GM19455 (cell line): Measurements from ENCODE around the gene BCKDHB.
"Not testable (repeated sequence)": the region's sequence is repeated elsewhere in the genome, so short reads cannot be mapped to it uniquely, and the experiment has no call there.

Experiments
- ATAC-seq: cut with Tn5 transposase; IDR thresholded peaks from one replicate; pipeline ENCODE4 v1.9.1; 2021; ENCODE audit not compliant: unreplicated experiment

Gene BCKDHB

DNA sequence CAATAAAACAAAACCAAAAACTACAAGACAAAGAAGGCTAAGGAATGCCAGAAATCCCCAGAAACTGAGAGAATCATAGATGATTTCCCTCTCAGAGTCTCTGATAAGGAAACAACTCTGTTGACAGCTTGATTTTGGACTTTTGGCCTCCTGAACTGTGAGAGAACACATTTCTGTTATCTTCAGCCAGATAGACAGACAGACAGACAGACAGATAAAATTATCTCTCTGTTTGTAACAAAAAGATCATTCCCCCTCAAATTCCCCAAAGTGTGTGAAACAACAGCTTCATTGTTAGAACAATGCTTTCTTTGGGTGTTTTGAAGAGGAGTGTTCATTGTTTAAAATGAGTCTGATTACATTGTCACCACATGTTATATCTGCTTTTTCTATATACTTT is 148.2 kb downstream of the BCKDHB start:
- no peak for ATAC-seq

GRCh38 chr6:80256691-80257090 is 150.2 kb downstream of the BCKDHB start:
- no peak for ATAC-seq

- ATAC-seq = no peak
Observed at GRCh38 chr6:80259118-80259517, 152.6 kb downstream of the BCKDHB start.

GRCh38 chr6:80263585-80263984 is 157.1 kb downstream of the BCKDHB start:
- no peak for ATAC-seq

DNA sequence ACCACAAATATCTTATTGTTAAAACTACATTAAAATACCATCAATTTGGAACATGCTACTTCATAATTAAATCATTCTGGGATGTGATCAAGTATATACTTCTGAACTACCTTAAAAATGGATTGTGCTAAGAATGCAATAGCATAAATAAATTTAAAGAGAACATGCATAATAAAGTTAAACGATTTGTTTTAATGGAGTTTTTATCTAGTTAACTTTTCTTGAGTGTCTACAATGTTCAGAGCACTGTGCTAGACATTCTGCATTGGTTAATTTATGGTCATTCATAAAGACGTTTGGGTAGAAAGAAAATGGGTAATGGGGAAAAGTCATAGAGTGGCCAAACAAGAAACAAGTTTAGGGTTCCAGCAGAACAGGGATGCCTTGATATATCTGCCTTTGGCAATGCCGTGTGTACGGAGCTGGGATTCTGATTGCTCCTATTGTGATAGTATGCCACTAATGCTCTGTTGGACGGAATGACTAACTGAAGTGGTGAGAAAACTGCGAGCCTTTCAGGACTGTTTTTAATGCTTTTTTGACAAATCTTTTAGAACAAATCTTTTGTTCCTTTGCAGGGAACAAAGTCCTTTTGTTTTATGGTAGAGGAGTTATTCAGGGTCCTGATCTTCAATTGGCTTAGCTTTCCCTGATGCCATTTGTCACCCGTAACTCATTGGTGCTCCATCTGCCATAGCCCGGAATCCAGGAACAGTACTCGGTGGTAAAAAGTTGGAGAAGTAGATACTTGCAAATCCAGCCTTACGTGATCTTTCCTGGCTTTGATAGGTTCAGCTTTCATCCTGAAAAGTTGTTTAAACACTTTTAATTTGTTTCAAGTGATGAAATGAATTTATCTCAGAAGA is 162.6 kb downstream of the BCKDHB start:
- ATAC-seq = no peak

GRCh38 chr6:80271074-80271473 is 164.6 kb downstream of the BCKDHB start:
- no peak for ATAC-seq

DNA sequence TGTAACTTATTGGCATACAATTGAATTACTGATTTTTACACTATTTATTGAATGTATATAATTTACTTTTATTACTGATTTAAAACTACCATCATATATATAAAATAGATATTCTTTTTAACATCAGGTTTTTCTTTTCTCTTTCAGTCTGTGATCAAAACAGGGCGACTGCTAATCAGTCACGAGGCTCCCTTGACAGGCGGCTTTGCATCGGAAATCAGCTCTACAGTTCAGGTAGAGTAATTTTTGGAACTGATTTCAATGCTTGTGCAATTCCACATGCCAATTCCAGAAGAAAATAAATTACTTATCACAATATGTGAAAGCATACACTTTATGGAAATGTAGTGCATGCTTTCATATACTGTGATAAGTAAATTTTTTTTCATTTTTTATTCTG is 166.5 kb downstream of the BCKDHB start:
- ATAC-seq = no peak

GRCh38 chr6:80276861-80277260 is 170.4 kb downstream of the BCKDHB start:
- ATAC-seq = no peak

DNA sequence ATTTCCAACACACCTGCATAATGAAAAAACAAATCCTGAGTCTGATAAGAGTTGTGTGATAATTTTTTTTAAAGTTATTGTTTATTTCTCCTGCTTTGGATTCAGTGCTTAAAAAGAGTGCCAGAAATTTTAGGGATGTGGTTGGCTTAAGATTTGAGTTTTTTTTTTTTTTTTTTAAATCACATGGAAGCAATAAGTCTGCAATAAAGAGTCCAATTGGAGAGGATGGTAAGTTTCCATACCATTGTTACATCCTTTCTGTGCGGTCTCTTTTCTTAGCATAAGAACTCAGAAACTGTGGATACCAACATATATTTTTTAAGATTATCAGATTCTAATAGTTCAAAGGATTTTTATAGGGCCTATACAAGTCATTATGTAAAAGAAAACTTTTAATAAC is 171.0 kb downstream of the BCKDHB start:
- ATAC-seq = no peak

- ATAC-seq = no peak
Observed at GRCh38 chr6:80280262-80281010, 174.0 kb downstream of the BCKDHB start.

DNA sequence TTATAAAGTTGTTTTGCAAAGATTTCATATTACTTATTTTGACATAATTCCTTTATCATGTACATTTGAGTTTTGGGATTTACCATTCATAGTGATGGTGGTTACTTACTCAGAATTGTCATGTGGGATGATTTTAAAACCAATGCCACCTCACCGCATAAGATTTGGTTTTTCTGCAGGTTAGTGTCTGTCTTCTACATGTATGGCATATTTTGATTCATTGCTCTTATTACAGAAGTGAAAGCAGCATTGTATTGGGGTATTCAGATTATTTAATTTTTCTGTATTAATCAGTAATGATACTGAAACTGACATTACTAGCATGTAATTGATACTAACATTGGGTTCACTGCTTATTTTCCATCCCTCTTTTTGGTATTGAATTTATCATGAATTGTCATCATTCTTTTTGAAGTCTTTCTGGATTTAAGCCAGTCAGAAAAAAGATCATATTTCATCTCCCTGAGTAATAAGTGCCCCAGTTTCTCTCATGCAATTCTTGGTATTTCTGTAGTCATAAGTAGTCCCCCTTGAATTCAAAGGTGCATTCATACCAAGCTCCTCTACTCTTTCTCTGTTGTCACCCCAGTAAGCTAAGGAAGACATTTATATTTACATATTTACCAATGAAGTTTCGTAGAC is 176.6 kb downstream of the BCKDHB start:
- ATAC-seq = no peak

GRCh38 chr6:80287112-80287511 is 180.6 kb downstream of the BCKDHB start:
- ATAC-seq = no peak

DNA sequence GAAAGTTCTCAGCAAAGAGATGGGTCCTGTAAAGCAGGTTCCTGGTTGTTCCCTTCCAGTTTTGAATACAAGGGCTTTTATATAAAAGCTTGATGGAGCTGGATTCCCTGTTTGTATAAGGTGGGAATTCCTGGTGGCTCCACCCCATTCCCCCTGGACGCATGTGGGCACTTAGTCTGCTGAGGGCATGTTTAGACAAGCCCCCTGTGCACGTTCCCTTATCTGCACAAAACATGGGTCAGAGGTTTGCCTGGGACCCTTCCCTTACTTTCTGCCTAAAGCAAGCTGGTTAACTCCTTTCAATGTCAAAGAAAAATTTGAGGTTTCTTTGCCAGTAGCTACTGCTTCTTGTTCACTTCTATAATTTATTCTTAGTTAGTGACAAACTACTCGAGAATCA is 181.1 kb downstream of the BCKDHB start:
- ATAC-seq = no peak

- ATAC-seq = no peak
Observed at GRCh38 chr6:80289727-80290126, 183.3 kb downstream of the BCKDHB start.

DNA sequence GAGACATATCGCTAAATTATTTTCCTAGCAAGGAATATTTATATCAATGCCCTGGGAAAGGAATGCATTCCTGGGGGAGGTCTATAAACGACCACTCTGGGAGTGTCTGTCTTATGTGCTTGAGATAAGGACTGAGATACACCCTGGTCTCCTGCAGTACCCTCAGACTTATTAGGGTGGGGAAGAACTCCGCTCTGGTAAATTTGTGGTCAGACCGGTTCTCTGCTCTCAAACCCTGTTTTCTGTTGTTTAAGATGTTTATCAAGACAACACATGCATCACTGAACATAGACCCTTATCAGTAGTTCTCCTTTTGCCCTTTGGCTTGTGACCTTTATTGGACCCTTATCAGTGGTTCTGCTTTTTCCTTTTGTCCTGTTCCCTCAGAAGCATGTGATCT is 188.1 kb downstream of the BCKDHB start:
- ATAC-seq = not testable (repeated sequence)

GRCh38 chr6:80302716-80303115 is 196.2 kb downstream of the BCKDHB start:
- ATAC-seq = no peak

DNA sequence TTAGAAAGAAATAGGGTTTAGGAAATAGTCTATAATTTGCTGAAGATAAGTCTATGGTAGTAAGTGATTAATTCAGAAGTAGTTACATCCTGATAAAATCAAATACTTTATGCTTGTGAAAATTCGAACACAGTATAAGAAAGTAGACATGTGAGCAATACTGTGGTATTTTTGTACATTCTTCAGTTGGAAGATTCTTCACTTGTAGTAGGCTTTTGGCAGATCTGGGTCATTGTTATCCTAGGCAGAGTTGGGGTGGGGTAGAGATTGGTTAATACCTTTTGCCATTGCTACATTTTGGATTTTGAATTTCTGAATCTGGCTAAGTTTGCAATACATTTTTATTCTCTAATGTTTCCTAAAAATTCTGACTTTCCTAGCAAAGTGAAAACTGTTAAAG is 197.5 kb downstream of the BCKDHB start:
- ATAC-seq = no peak

- ATAC-seq = no peak
Observed at GRCh38 chr6:80314531-80314930, 208.1 kb downstream of the BCKDHB start.

GRCh38 chr6:80316686-80317231 is 210.3 kb downstream of the BCKDHB start:
- no peak for ATAC-seq

- no peak for ATAC-seq
Observed at GRCh38 chr6:80319196-80319595, 212.7 kb downstream of the BCKDHB start.

DNA sequence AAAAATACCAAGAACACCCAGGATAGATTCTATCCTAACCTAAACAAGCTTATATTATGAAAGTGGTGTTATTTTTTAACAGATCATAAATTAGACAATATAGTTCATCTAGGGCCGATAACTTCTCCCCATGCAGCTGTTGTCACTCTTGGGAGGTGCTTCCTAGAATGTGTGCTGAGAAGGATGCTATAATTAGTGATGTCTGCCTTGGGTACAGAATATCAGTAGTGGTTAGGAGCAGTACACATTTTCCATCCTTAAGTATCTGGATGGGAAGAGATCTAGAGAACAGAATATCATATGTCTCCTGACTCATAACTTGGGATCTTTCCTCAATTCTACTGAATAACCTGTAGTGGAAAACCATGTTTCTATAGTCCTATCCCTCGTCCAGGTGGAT is 214.5 kb downstream of the BCKDHB start:
- no peak for ATAC-seq

- no peak for ATAC-seq
Observed at GRCh38 chr6:80325742-80326141, 219.3 kb downstream of the BCKDHB start.
